DOHH2 (cell line): Measurements from ENCODE around the gene FXYD7.
"Not testable (repeated sequence)": the region's sequence is repeated elsewhere in the genome, so short reads cannot be mapped to it uniquely, and the experiment has no call there.

ENCODE experiments used
- H3F3A ChIP-seq: fragments of 200-600 bp; sonication (generic), shearing (Covaris generic); 2 replicates; pipeline ENCODE4 v1.6.0; 2016; ENCODE audit warnings: antibody characterized with exemption, mild to moderate bottlenecking; ENCODE audit not compliant: control insufficient read depth, insufficient read depth
- H3K27ac ChIP-seq: fragments of 200-600 bp; sonication (generic); 2 replicates; pipeline ENCODE4 v1.5.1; 2014; ENCODE audit warnings: low read depth, mild to moderate bottlenecking, low read length, moderate library complexity
- H3K27me3 ChIP-seq: fragments of 200-600 bp; sonication (generic); 2 replicates; pipeline ENCODE4 v1.6.1; 2014; ENCODE audit warnings: mild to moderate bottlenecking, low read length, mixed read lengths; ENCODE audit not compliant: control insufficient read depth
- H3K36me3 ChIP-seq: fragments of 200-600 bp; sonication (generic); 2 replicates; pipeline ENCODE4 v1.6.1; 2014; ENCODE audit warnings: mild to moderate bottlenecking, low read length, moderate library complexity, mixed read lengths; ENCODE audit not compliant: control insufficient read depth
- H3K4me1 ChIP-seq: fragments of 200-600 bp; sonication (generic); 2 replicates; pipeline ENCODE4 v1.6.1; 2014; ENCODE audit warnings: mild to moderate bottlenecking, low read length, mixed read lengths; ENCODE audit not compliant: control insufficient read depth
- H3K4me2 ChIP-seq: fragments of 200-600 bp; sonication (generic); 2 replicates; pipeline ENCODE4 v1.6.0; 2014; ENCODE audit warnings: mild to moderate bottlenecking, low read length, moderate library complexity
- H3K4me3 ChIP-seq: fragments of 200-600 bp; sonication (generic); 2 replicates; pipeline ENCODE4 v1.5.1; 2014; ENCODE audit warnings: mild to moderate bottlenecking, low read length, mixed read lengths
- H3K79me2 ChIP-seq: fragments of 200-600 bp; sonication (generic); 2 replicates; pipeline ENCODE4 v1.6.1; 2014; ENCODE audit warnings: mild to moderate bottlenecking, low read length, mixed read lengths; ENCODE audit not compliant: control insufficient read depth
- H3K9me2 ChIP-seq: fragments of 200-600 bp; sonication (generic); replicated peaks from 2 replicates; pipeline ENCODE4 v1.6.1; 2014; ENCODE audit warnings: mild to moderate bottlenecking, low read length, mixed read lengths; ENCODE audit not compliant: control insufficient read depth
- H3K9me3 ChIP-seq: fragments of 200-600 bp; sonication (generic); 2 replicates; pipeline ENCODE4 v1.6.1; 2014; ENCODE audit warnings: antibody characterized with exemption, low read length, mixed read lengths; ENCODE audit not compliant: control insufficient read depth, insufficient read depth
- H4K20me1 ChIP-seq: fragments of 200-600 bp; sonication (generic); 2 replicates; pipeline ENCODE4 v1.6.0; 2014; ENCODE audit warnings: low read depth, mild to moderate bottlenecking, antibody characterized with exemption, low read length, moderate library complexity; ENCODE audit not compliant: control insufficient read depth, insufficient read depth
- CTCF ChIP-seq: fragments of 200-600 bp; sonication (generic); IDR thresholded peaks from one replicate; pipeline ENCODE4 v1.5.1; 2014; ENCODE audit warnings: antibody characterized with exemption, mild to moderate bottlenecking, low read depth, low read length; ENCODE audit not compliant: poor library complexity, severe bottlenecking
- EZH2phosphoT487 ChIP-seq: fragments of 200-600 bp; sonication (generic); IDR thresholded peaks from 2 replicates; pipeline ENCODE4 v1.6.1; 2017; ENCODE audit warnings: borderline replicate concordance, mild to moderate bottlenecking, antibody characterized with exemption, low read length, moderate library complexity, mixed read lengths

The FXYD7 gene

DNA sequence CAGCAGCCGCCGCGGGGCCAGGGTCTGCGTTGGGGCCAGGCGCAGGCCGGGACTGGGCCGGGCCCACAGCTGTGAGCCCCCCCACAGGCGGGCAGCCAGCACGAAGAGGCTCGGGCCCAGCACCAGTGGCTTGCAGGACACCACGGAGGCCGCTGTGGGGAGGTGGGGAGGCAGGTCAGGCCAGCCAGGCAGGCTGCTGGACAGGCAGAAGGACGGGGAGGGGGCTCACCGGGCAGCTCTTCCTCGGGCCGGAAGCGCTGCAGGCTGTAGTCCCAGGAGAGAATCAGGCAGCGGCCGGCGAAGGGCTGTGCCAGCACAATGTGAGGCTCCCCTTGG, 16.5 kb upstream of the FXYD7 start:
- TF ChIP-seq CTCF (no peak), EZH2phosphoT487 (no peak)
- Histone ChIP-seq H3K27me3 (peaks cover 7% of the 10 kb centered on the region), H3K79me2 (no peaks in the 10 kb centered on the region), H3K36me3 (no peaks in the 10 kb centered on the region), H3K27ac (no peak overlapping the region), H3F3A (no peaks in the 10 kb centered on the region), H3K4me3 (no peak overlapping the region), H4K20me1 (no peaks in the 10 kb centered on the region; the same call in 1 of the 2 replicates), H3K4me2 (no peak overlapping the region), H3K9me3 (no peaks in the 10 kb centered on the region), H3K4me1 (peaks cover 11% of the 10 kb centered on the region), H3K9me2 (no peaks in the 10 kb centered on the region)

DNA sequence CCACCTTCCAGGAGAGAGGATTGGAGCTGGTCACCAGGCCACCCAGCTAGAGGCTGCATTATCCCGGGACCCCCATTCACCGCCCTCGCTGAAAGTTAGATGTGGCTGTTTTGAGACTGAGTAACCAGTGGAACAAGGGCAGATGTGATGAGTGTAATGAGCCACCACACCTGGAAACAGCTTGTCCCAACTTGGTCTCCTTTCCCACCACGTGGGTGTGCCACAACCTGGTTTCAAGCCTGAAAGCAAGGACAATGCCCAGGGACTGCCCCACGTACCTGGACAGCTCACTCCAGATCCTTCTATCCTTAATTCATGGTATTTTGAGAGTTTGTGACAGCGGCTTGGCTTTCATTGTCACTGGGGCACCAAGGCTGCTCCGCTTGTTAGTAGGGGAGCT, 15.2 kb upstream of the FXYD7 start:
- Histone ChIP-seq H3K79me2 (no peaks in the 10 kb centered on the region), H3F3A (no peaks in the 10 kb centered on the region), H3K27ac (no peak overlapping the region), H3K4me1 (peaks cover 11% of the 10 kb centered on the region), H3K4me2 (no peak overlapping the region), H3K36me3 (no peaks in the 10 kb centered on the region), H3K9me3 (no peaks in the 10 kb centered on the region), H3K4me3 (no peak overlapping the region), H3K27me3 (peaks cover 7% of the 10 kb centered on the region; the same call in 1 of the 2 replicates), H3K9me2 (no peaks in the 10 kb centered on the region), H4K20me1 (no peaks in the 10 kb centered on the region)
- TF ChIP-seq EZH2phosphoT487 (no peak), CTCF (no peak)

- H3K36me3 ChIP-seq, result no peaks in the 10 kb centered on the region
- H3K4me2 ChIP-seq, result no peak overlapping the region
- no peaks in the 10 kb centered on the region for H4K20me1 ChIP-seq
- H3K4me3 ChIP-seq, result no peak overlapping the region
- no peak for TF ChIP-seq EZH2phosphoT487
- no peak for TF ChIP-seq CTCF
- no peaks in the 10 kb centered on the region for H3K9me2 ChIP-seq
- peaks cover 11% of the 10 kb centered on the region for H3K4me1 ChIP-seq
- H3K9me3 ChIP-seq, result no peaks in the 10 kb centered on the region
- H3K79me2 ChIP-seq, result no peaks in the 10 kb centered on the region
- H3F3A ChIP-seq, result no peaks in the 10 kb centered on the region
- H3K27me3 ChIP-seq, result peaks cover 7% of the 10 kb centered on the region; the same call in 1 of the 2 replicates
- H3K27ac ChIP-seq, result no peak overlapping the region
Observed at GRCh38 chr19:35128398-35129057, 14.5 kb upstream of the FXYD7 start.

DNA sequence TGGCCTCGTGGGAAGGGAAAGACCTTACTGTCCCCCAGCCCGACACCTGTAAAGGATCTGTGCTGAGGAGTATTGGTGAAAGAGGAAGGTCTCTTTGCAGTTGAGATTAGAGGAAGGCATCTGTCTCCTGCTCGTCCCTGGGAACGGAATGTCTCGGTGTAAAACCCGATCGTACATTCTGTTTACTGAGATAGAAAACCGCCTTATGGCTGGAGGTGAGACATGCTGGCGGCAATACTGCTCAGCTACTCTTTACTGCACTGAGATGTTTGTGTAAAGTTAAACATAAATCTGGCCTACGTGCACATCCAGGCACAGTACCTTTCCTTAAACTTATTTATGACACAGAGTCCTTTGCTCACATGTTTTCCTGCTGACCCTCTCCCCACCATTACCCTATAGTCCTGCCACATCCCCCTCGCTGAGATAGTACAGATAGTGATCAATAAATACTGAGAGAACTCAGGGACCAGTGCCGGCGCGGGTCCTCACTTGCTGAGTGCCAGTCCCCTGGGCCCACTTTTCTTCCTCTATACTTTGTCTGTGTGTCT, 13.3 kb upstream of the FXYD7 start:
- H4K20me1 ChIP-seq, H3K4me3 ChIP-seq, H3K27me3 ChIP-seq, H3K9me2 ChIP-seq, H3K27ac ChIP-seq, H3K36me3 ChIP-seq, H3K4me1 ChIP-seq, H3K9me3 ChIP-seq, H3K79me2 ChIP-seq, H3K4me2 ChIP-seq, H3F3A ChIP-seq: not testable (repeated sequence)
